Measurements from ENCODE around the gene ENGASE.

DNA sequence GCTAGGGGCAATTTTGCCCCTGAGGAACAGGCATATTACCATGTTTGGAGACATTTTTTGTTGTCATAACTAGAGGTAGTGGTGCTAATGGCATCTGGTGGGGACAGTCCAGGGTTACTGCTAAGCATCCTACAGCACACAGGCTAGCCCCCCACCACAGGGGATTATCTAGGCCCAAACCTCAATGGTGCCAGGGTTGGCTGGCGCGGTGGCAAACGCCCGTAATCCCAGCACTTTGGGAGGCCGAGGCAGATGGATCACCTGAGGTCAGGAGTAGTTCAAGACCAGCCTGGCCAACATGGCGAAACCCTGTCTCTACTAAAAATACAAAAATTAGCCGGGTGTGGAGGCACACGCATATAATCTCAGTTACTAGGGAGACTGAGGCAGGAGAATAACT, 35.5 kb upstream of the ENGASE start:
- TF ChIP-seq, protein P1, sequence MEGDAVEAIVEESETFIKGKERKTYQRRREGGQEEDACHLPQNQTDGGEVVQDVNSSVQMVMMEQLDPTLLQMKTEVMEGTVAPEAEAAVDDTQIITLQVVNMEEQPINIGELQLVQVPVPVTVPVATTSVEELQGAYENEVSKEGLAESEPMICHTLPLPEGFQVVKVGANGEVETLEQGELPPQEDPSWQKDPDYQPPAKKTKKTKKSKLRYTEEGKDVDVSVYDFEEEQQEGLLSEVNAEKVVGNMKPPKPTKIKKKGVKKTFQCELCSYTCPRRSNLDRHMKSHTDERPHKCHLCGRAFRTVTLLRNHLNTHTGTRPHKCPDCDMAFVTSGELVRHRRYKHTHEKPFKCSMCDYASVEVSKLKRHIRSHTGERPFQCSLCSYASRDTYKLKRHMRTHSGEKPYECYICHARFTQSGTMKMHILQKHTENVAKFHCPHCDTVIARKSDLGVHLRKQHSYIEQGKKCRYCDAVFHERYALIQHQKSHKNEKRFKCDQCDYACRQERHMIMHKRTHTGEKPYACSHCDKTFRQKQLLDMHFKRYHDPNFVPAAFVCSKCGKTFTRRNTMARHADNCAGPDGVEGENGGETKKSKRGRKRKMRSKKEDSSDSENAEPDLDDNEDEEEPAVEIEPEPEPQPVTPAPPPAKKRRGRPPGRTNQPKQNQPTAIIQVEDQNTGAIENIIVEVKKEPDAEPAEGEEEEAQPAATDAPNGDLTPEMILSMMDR (conservative IDR thresholded peaks at IDR 0.05; ENCODE audit: low read length), result no peak
- no peak for TF ChIP-seq EZH2phosphoT487 (IDR thresholded peaks at IDR 0.05; ENCODE audit: borderline replicate concordance)
